GM12878 (cell line): ENCODE results near the gene RAE1. TPM values are rescaled to one million over a fixed set of nuclear protein-coding genes. Genes with fewer than 3 reads are reported as not detected.

Experiments used
- ATAC-seq: fragments of 200-7000 bp; cut with Tn5 transposase; 3 replicates; pipeline ENCODE4 v1.9.1; 2020; ENCODE audit warnings: mild to moderate bottlenecking, moderate library complexity
- BruUV-seq: library from RNA; stranded (reverse); fragments of 400-500 nt; replicated peaks from 2 replicates; lab custom pipeline; 2021; lab: Mats Ljungman, UMichigan
- CTCF ChIA-PET: fragments of 300-600 bp; sonication (Branson Sonifier 250); formaldehyde crosslinking; extraction: SDS; loops from one replicate; lab custom pipeline; 2021; ENCODE audit warnings: inconsistent platforms; lab: Yijun Ruan, JAX
- POLR2A ChIA-PET: fragments of 350-600 bp; formaldehyde crosslinking; extraction: SDS; loops from one replicate; lab custom pipeline; 2021; ENCODE audit warnings: inconsistent platforms; lab: Charles Lee
- RAD21 ChIA-PET: fragments of 300-600 bp; sonication (Branson Sonifier 250); formaldehyde crosslinking; loops from one replicate; lab custom pipeline; 2023; ENCODE audit warnings: antibody characterized with exemption; ENCODE audit not compliant: unreplicated experiment; lab: Charles Lee
- SMC1A ChIA-PET: fragments of 300-600 bp; sonication (Branson Sonifier 250); formaldehyde crosslinking; loops from one replicate; lab custom pipeline; 2023; ENCODE audit not compliant: unreplicated experiment, uncharacterized antibody; lab: Charles Lee
- DNase-seq: peaks from one replicate; pipeline ENCODE4 v3.0.0-alpha.2; 2011; ENCODE audit warnings: low read depth, low spot score
- FAIRE-seq: peaks from 3 replicates; lab custom pipeline; 2011; peaks lifted over from hg19 to GRCh38; lab: Jason Lieb, UNC
- H2AFZ ChIP-seq: 2 replicates; pipeline ENCODE4 v1.6.0; 2011; ENCODE audit warnings: low read depth, low read length, control low read depth; ENCODE audit not compliant: control insufficient read depth
- H3K27ac ChIP-seq: 2 replicates; pipeline ENCODE4 v1.5.1; 2011; ENCODE audit warnings: control low read depth; ENCODE audit not compliant: control insufficient read depth, insufficient read depth
- H3K27me3 ChIP-seq, 2 experiments: replicated peaks in 1 of 2; 2 replicates each; pipeline versions ENCODE4 v1.6.0 to v1.6.1; 2011; ENCODE audit warnings: low read length in 1 of 2; ENCODE audit not compliant: control insufficient read depth in 2 of 2, insufficient read depth in 2 of 2
- H3K36me3 ChIP-seq, 2 experiments: 2 replicates each; pipeline ENCODE4 v1.5.1; 2011; ENCODE audit warnings: low read length in 1 of 2; ENCODE audit not compliant: control insufficient read depth in 2 of 2, insufficient read depth in 2 of 2
- H3K4me1 ChIP-seq: 2 replicates; pipeline ENCODE4 v1.6.1; 2011; ENCODE audit warnings: mild to moderate bottlenecking, low read length, moderate library complexity, mixed read lengths; ENCODE audit not compliant: control insufficient read depth, insufficient read depth
- H3K4me2 ChIP-seq: 2 replicates; pipeline ENCODE4 v1.6.0; 2011; ENCODE audit warnings: control low read depth; ENCODE audit not compliant: control insufficient read depth, insufficient read depth
- H3K4me3 ChIP-seq: fragments of 200-600 bp; sonication (generic); 2 replicates; pipeline ENCODE4 v1.5.1; 2016
- H3K79me2 ChIP-seq: 2 replicates; pipeline ENCODE4 v1.6.0; 2011; ENCODE audit warnings: low read length; ENCODE audit not compliant: control insufficient read depth, insufficient read depth
- H3K9ac ChIP-seq: 2 replicates; pipeline ENCODE4 v1.8.0; 2011; ENCODE audit warnings: low read length, control low read depth, mixed read lengths; ENCODE audit not compliant: control insufficient read depth, insufficient read depth
- H3K9me3 ChIP-seq: replicated peaks from 3 replicates; pipeline ENCODE4 v1.5.1; 2011; ENCODE audit warnings: mild to moderate bottlenecking, low read length; ENCODE audit not compliant: control insufficient read depth, insufficient read depth
- H4K20me1 ChIP-seq: 2 replicates; pipeline ENCODE4 v1.6.0; 2011; ENCODE audit not compliant: control insufficient read depth, insufficient read depth
- CBFB ChIP-seq: IDR thresholded peaks from 2 replicates; pipeline ENCODE4 v1.6.1; 2016; ENCODE audit warnings: antibody characterized with exemption, low read depth
- E2F8 ChIP-seq: fragments of 450-650 bp; IDR thresholded peaks from 2 replicates; pipeline ENCODE4 v1.6.1; 2018; ENCODE audit warnings: mild to moderate bottlenecking, low read depth, moderate library complexity; ENCODE audit not compliant: partially characterized antibody
- FOXK2 ChIP-seq: fragments of 450-650 bp; IDR thresholded peaks from 2 replicates; pipeline ENCODE4 v1.6.1; 2017; ENCODE audit warnings: mild to moderate bottlenecking, moderate library complexity
- JUND ChIP-seq: IDR thresholded peaks from 2 replicates; pipeline ENCODE4 v1.6.1; 2012; ENCODE audit warnings: low read depth, mild to moderate bottlenecking, low read length, improper control_type of control experiment, moderate library complexity
- MAX ChIP-seq: IDR thresholded peaks from 2 replicates; pipeline ENCODE4 v1.6.1; 2012; ENCODE audit warnings: low read depth, low read length, improper control_type of control experiment
- PAX8 ChIP-seq: fragments of 450-650 bp; IDR thresholded peaks from 2 replicates; pipeline ENCODE4 v1.6.1; 2017; ENCODE audit warnings: mild to moderate bottlenecking, moderate library complexity
- RAD21 ChIP-seq: IDR thresholded peaks from 2 replicates; pipeline ENCODE4 v1.6.1; 2011; ENCODE audit warnings: mild to moderate bottlenecking, low read depth, low read length, moderate library complexity; ENCODE audit not compliant: insufficient read depth
- TCF3 ChIP-seq: IDR thresholded peaks from 2 replicates; pipeline ENCODE4 v1.6.1; 2012; ENCODE audit warnings: low read depth, mild to moderate bottlenecking, low read length, borderline replicate concordance; ENCODE audit not compliant: insufficient read depth
- WRNIP1 ChIP-seq: IDR thresholded peaks from 2 replicates; pipeline ENCODE4 v1.6.1; 2011; ENCODE audit warnings: low read depth, low read length, improper control_type of control experiment, borderline replicate concordance
- ZBTB33 ChIP-seq: fragments of 450-650 bp; IDR thresholded peaks from 2 replicates; pipeline ENCODE4 v1.6.1; 2017; ENCODE audit warnings: mild to moderate bottlenecking
- ZNF384 ChIP-seq: IDR thresholded peaks from 2 replicates; pipeline ENCODE4 v1.6.1; 2012; ENCODE audit warnings: low read depth, mild to moderate bottlenecking, low read length, improper control_type of control experiment, borderline replicate concordance
- WGBS: methylation state at CpG from one replicate; pipeline ENCODE4 v1.1.6; 2016; ENCODE audit warnings: low lambda C conversion rate; ENCODE audit not compliant: insufficient replicate concordance, insufficient coverage; ENCODE audit errors: missing lambda C conversion rate; 5-methylcytosine and 5-hydroxymethylcytosine counted together
- in situ Hi-C: fragments of 300-500 bp; cut with MboI; formaldehyde crosslinking; loops from 9 replicates; pipeline ENCODE4 v1.14.3; 2018; ENCODE audit warnings: mixed read lengths
- intact Hi-C: fragments of 100-400 bp; cut with micrococcal nuclease; formaldehyde crosslinking; loops from one replicate; pipeline ENCODE4 v1.14.2; 2022; ENCODE audit not compliant: unreplicated experiment
- polyA plus RNA-seq, 11 experiments: library from polyadenylated mRNA; depleted of rRNA in 4 of 11; unstranded in 6 of 11; stranded (reverse) in 5 of 11; fragments of >200 nt; fragmentation: Nextera tagmentation in 4 of 11; fragmentation: Illumina TruSeq in 1 of 11; extraction: Ambion mirVana in 4 of 11; extraction: Trizol in 1 of 11; gene quantifications; 1 replicate in 1 of 11; 2 replicates in 10 of 11; pipeline versions ENCODE4 v1.2.1 to v1.2.3, GENCODE V29; 2011 to 2016; ENCODE audit warnings: inconsistent platforms in 2 of 11, missing spikeins in 2 of 11, low read depth in 1 of 11
- total RNA-seq, 4 experiments: library from RNA; depleted of rRNA in 3 of 4; stranded (reverse); fragments of >200 nt in 3 of 4; fragmentation: Illumina TruSeq in 1 of 4; extraction: Trizol in 1 of 4; gene quantifications; 2 replicates each; pipeline versions ENCODE4 v1.2.1 to v1.2.3, GENCODE V29; 2013 to 2021

Gene RAE1
- total and polyA plus RNA-seq, 10 of the 15 experiments (the other 5 are each of a cell fraction or from before 2014, with no cell fraction given) = 28.7 to 107 (median 49.3) TPM

- Histone ChIP-seq H3K36me3 (no peaks in the 10 kb centered on the region), H3K9ac (no peak overlapping the region), H3K9me3 (no peaks in the 10 kb centered on the region), H3K27ac (no peak overlapping the region), H4K20me1 (no peaks in the 10 kb centered on the region), H3K4me3 (no peak overlapping the region), H3K4me2 (no peak overlapping the region), H3K4me1 (no peaks in the 10 kb centered on the region), H3K27me3 (no peaks in the 10 kb centered on the region; a peak in 1 of 4 replicates), H3K79me2 (no peaks in the 10 kb centered on the region), H2AFZ (no peak overlapping the region)
- FAIRE-seq = no peak
- SMC1A ChIA-PET = interaction anchor here (0.7 to 1.0 kb wide), 3 partner anchors 12 to 79 kb away, joined by 3 to 4 read pairs (median 3); no protein-coding TSS in a partner anchor
- RAD21 ChIA-PET = no interaction called here
- no peak for TF ChIP-seq RAD21
- TF ChIP-seq FOXK2 = no peak
- no peak for TF ChIP-seq WRNIP1
- TF ChIP-seq JUND = no peak
- TF ChIP-seq ZNF384 = no peak
- TF ChIP-seq CBFB = no peak
- TF ChIP-seq PAX8 = no peak
- TF ChIP-seq ZBTB33 = no peak
- TF ChIP-seq MAX = no peak
- TF ChIP-seq E2F8 = no peak
- TF ChIP-seq TCF3 = no peak
- POLR2A ChIA-PET = no interaction called here
- DNase-seq = no peak
- 27% methylated on average over 6 of the region's 6 CpGs for WGBS
- intact Hi-C loops = no loop called here
- no peak for ATAC-seq
- in situ Hi-C loops = no loop called here
- CTCF ChIA-PET = no interaction called here
- BruUV-seq = no TSS peak
Observed at GRCh38 chr20:57417051-57417689, 66.1 kb downstream of the RAE1 start.
